ENCODE results near the gene WBP1. TPM values are rescaled to one million over a fixed set of nuclear protein-coding genes. Genes with fewer than 3 reads are reported as not detected.
A peak's percentile ranks its signal among the peaks of the same experiment; 100 is the strongest.
"Not testable (repeated sequence)": the region's sequence is repeated elsewhere in the genome, so short reads cannot be mapped to it uniquely, and the experiment has no call there.

Gene WBP1
- total and polyA plus RNA-seq, 3 experiments from 2014 or later = 31.2 to 37.0 (median 31.6) TPM

GRCh38 chr2:74482801-74483674, 24.8 kb downstream of the WBP1 start, which contains the start of the genes CCDC142 and TTC31:
TSS of gene CCDC142 (minus strand) at chr2:74482998. CDS start at chr2:74482837, 161 bp downstream.
TSS of gene TTC31 (plus strand) at chr2:74483081. CDS start at chr2:74483096, 15 bp downstream.
- no peaks in the 10 kb centered on the region for H3K27me3 Mint-ChIP-seq
- H3K36me3 Mint-ChIP-seq = peaks cover 0 to 51% (median 9%) of the 10 kb centered on the region in 3 donors
- H3K27ac Mint-ChIP-seq = peak within 1 kb of the TSS; percentile 95 to 100 (median 100)
- peaks cover 25% of the 10 kb centered on the region for H3K4me1 ChIP-seq (ENCODE audit: insufficient read depth, low read length)
- ChIA-PET CTCF (interaction anchor here (0.6 to 5.6 kb wide), 27 partner anchors 9 to 234 kb away, joined by 3 to 83 read pairs (median 5); partner anchors contain the start of genes AUP1, DQX1, HTRA2 and INO80B), POLR2A (interaction anchor here (0.6 to 3.9 kb wide), 9 partner anchors 10 to 643 kb away, joined by 3 to 56 read pairs (median 5); partner anchors contain the start of genes AUP1, DQX1, HTRA2 and INO80B)
- DNase-seq = peak; percentile 87 to 96 (median 93)
- peak within 1 kb of the TSS; percentile 89 for H3K27ac ChIP-seq (ENCODE audit: low read depth, low read length)
- no peaks in the 10 kb centered on the region for H3K27me3 ChIP-seq (ENCODE audit: insufficient read depth, low read length, poor library complexity, severe bottlenecking)
- H3K9me3 Mint-ChIP-seq = no peaks in the 10 kb centered on the region
- peak within 1 kb of the TSS; percentile 98 to 100 (median 100) for H3K4me3 Mint-ChIP-seq
- H3K4me1 Mint-ChIP-seq = peaks cover 32 to 56% (median 45%) of the 10 kb centered on the region in 3 donors
- peaks cover 13% of the 10 kb centered on the region for H3K36me3 ChIP-seq (ENCODE audit: insufficient read depth, low read length)
- H3K9me3 ChIP-seq (ENCODE audit: low read length) = no peaks in the 10 kb centered on the region
- peak within 1 kb of the TSS; percentile 99 for H3K4me3 ChIP-seq (ENCODE audit: low read length)

GRCh38 chr2:74483675-74484164, 25.5 kb downstream of the WBP1 start:
- not testable (repeated sequence) for H3K27me3 ChIP-seq (ENCODE audit: insufficient read depth, low read length, poor library complexity, severe bottlenecking); H3K9me3 Mint-ChIP-seq; DNase-seq; H3K27me3 Mint-ChIP-seq; H3K9me3 ChIP-seq (ENCODE audit: low read length)
- Mint-ChIP-seq H3K4me1 (peaks cover 32 to 56% (median 45%) of the 10 kb centered on the region in 3 donors), H3K27ac (peak overlapping the region; percentile 3 to 100 (median 100)), H3K36me3 (peaks cover 0 to 55% (median 9%) of the 10 kb centered on the region in 3 donors), H3K4me3 (peak overlapping the region; percentile 98 to 100 (median 100))
- Histone ChIP-seq H3K36me3 (ENCODE audit: insufficient read depth, low read length) (peaks cover 18% of the 10 kb centered on the region), H3K4me3 (ENCODE audit: low read length) (peak overlapping the region; percentile 99), H3K27ac (ENCODE audit: low read depth, low read length) (peak overlapping the region; percentile 89), H3K4me1 (ENCODE audit: insufficient read depth, low read length) (peaks cover 25% of the 10 kb centered on the region)
- POLR2A ChIA-PET = interaction anchor here (0.8 to 3.9 kb wide), 4 partner anchors 11 to 48 kb away, joined by 3 to 56 read pairs (median 33); partner anchors contain the start of genes INO80B, MRPL53 and WBP1
- CTCF ChIA-PET = interaction anchor here (0.9 to 5.6 kb wide), 18 partner anchors 8 to 232 kb away, joined by 3 to 83 read pairs (median 8); partner anchors contain the start of genes AUP1, HTRA2, INO80B and LBX2

GRCh38 chr2:74486141-74486540, 27.9 kb downstream of the WBP1 start:
- Histone ChIP-seq H3K4me1 (ENCODE audit: insufficient read depth, low read length) (peaks cover 16% of the 10 kb centered on the region), H3K27me3 (ENCODE audit: insufficient read depth, low read length, poor library complexity, severe bottlenecking) (no peaks in the 10 kb centered on the region), H3K27ac (ENCODE audit: low read depth, low read length) (no peak overlapping the region), H3K9me3 (ENCODE audit: low read length) (no peaks in the 10 kb centered on the region), H3K4me3 (ENCODE audit: low read length) (no peak overlapping the region), H3K36me3 (ENCODE audit: insufficient read depth, low read length) (peaks cover 20% of the 10 kb centered on the region)
- CTCF ChIA-PET = no interaction called here
- no peak for DNase-seq
- Mint-ChIP-seq H3K4me1 (peaks cover 20 to 39% (median 28%) of the 10 kb centered on the region in 3 donors), H3K27me3 (no peaks in the 10 kb centered on the region), H3K27ac (no peak overlapping the region), H3K4me3 (peak overlapping the region in 1 of 7 donors; percentile 10), H3K36me3 (peaks cover 4 to 61% (median 11%) of the 10 kb centered on the region in 3 donors), H3K9me3 (no peaks in the 10 kb centered on the region)
- POLR2A ChIA-PET = no interaction called here

GRCh38 chr2:74488643-74489481, 30.6 kb downstream of the WBP1 start:
- no peak overlapping the region for H3K4me3 ChIP-seq (ENCODE audit: low read length)
- H3K9me3 ChIP-seq (ENCODE audit: low read length) = no peaks in the 10 kb centered on the region
- Mint-ChIP-seq H3K36me3 (peaks cover 7 to 76% (median 21%) of the 10 kb centered on the region in 3 donors), H3K27me3 (no peaks in the 10 kb centered on the region), H3K27ac (no peak overlapping the region), H3K4me3 (no peak overlapping the region), H3K4me1 (peaks cover 4 to 15% (median 10%) of the 10 kb centered on the region in 3 donors), H3K9me3 (no peaks in the 10 kb centered on the region)
- no peaks in the 10 kb centered on the region for H3K4me1 ChIP-seq (ENCODE audit: insufficient read depth, low read length)
- no peak for DNase-seq
- H3K27ac ChIP-seq (ENCODE audit: low read depth, low read length) = no peak overlapping the region
- ChIA-PET POLR2A (interaction anchor here (0.6 kb wide), 2 partner anchors 11 to 37 kb away, joined by 3 to 4 read pairs; no protein-coding TSS in a partner anchor), CTCF (interaction anchor here (1.1 to 1.3 kb wide), 3 partner anchors 12 to 43 kb away, joined by 3 to 4 read pairs (median 4); no protein-coding TSS in a partner anchor)
- peaks cover 35% of the 10 kb centered on the region for H3K36me3 ChIP-seq (ENCODE audit: insufficient read depth, low read length)
- H3K27me3 ChIP-seq (ENCODE audit: insufficient read depth, low read length, poor library complexity, severe bottlenecking) = no peaks in the 10 kb centered on the region

- Mint-ChIP-seq H3K4me3 (no peak overlapping the region), H3K27ac (no peak overlapping the region), H3K4me1 (peaks cover 2 to 10% (median 4%) of the 10 kb centered on the region in 3 donors), H3K27me3 (no peaks in the 10 kb centered on the region), H3K36me3 (peaks cover 7 to 80% (median 20%) of the 10 kb centered on the region in 3 donors), H3K9me3 (no peaks in the 10 kb centered on the region)
- peaks cover 35% of the 10 kb centered on the region for H3K36me3 ChIP-seq (ENCODE audit: insufficient read depth, low read length)
- no peak overlapping the region for H3K27ac ChIP-seq (ENCODE audit: low read depth, low read length)
- ChIA-PET CTCF (interaction anchor here (1.1 to 1.3 kb wide), 3 partner anchors 10 to 55 kb away, joined by 3 to 4 read pairs (median 3); no protein-coding TSS in a partner anchor), POLR2A (interaction anchor here (0.6 kb wide), 1 partner anchor 29 kb away, joined by 7 read pairs; no protein-coding TSS in a partner anchor)
- H3K4me3 ChIP-seq (ENCODE audit: low read length) = no peak overlapping the region
- no peak for DNase-seq
- no peaks in the 10 kb centered on the region for H3K4me1 ChIP-seq (ENCODE audit: insufficient read depth, low read length)
- no peaks in the 10 kb centered on the region for H3K9me3 ChIP-seq (ENCODE audit: low read length)
- H3K27me3 ChIP-seq (ENCODE audit: insufficient read depth, low read length, poor library complexity, severe bottlenecking) = no peaks in the 10 kb centered on the region
Observed at GRCh38 chr2:74489906-74490305, 31.7 kb downstream of the WBP1 start.

GRCh38 chr2:74491648-74492544, 33.7 kb downstream of the WBP1 start:
- Mint-ChIP-seq H3K27ac (no peak overlapping the region), H3K36me3 (peaks cover 7 to 64% (median 17%) of the 10 kb centered on the region in 3 donors), H3K4me3 (no peak overlapping the region), H3K4me1 (peaks cover 0 to 1% (median 0%) of the 10 kb centered on the region in 3 donors), H3K27me3 (no peaks in the 10 kb centered on the region), H3K9me3 (no peaks in the 10 kb centered on the region)
- Histone ChIP-seq H3K36me3 (ENCODE audit: insufficient read depth, low read length) (peaks cover 31% of the 10 kb centered on the region), H3K4me1 (ENCODE audit: insufficient read depth, low read length) (no peaks in the 10 kb centered on the region), H3K9me3 (ENCODE audit: low read length) (no peaks in the 10 kb centered on the region), H3K27ac (ENCODE audit: low read depth, low read length) (no peak overlapping the region), H3K27me3 (ENCODE audit: insufficient read depth, low read length, poor library complexity, severe bottlenecking) (no peaks in the 10 kb centered on the region), H3K4me3 (ENCODE audit: low read length) (no peak overlapping the region)
- POLR2A ChIA-PET = no interaction called here
- CTCF ChIA-PET = interaction anchor here (0.9 kb wide), 1 partner anchor 9 kb away, joined by 5 read pairs; the partner anchor contains the start of genes CCDC142 and TTC31
- DNase-seq = no peak
